ENCODE results near the gene PDE3A. TPM values are rescaled to one million over a fixed set of nuclear protein-coding genes. Genes with fewer than 3 reads are reported as not detected.

PDE3A gene
- total RNA-seq, 1 donor from 2014 or later, result 1.3 TPM

DNA sequence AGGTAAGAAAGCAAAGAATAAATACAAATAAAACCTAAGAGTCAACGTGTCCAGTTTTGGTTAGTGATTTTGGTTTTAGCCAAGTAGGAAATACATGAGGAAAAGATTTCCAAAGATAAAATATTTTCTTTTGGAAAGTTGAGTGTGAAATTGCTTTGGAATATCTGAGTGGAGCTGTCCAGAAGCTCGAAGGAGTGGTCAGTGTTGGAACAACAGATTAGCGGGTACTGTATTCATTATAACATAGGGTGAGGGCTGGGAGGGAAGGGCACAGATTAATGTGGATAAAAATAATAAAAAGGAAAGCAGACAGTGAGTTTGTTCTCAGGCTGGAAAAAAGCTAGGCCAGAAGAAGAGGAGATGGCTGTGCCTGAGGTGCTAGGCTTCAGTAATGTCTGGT lies 225.3 kb downstream of the PDE3A start:
- Mint-ChIP-seq H3K9me3 (ENCODE audit: unreplicated experiment) (peaks cover 3% of the 10 kb centered on the region), H3K27me3 (ENCODE audit: unreplicated experiment) (peaks cover 2% of the 10 kb centered on the region), H3K4me3 (ENCODE audit: unreplicated experiment) (no peak overlapping the region), H3K36me3 (ENCODE audit: unreplicated experiment) (no peaks in the 10 kb centered on the region), H3K4me1 (ENCODE audit: low read depth, unreplicated experiment) (peaks cover 42% of the 10 kb centered on the region), H3K27ac (ENCODE audit: unreplicated experiment) (peak overlapping the region; percentile 24)
- DNase-seq, result no peak
- TF ChIP-seq, protein P1, sequence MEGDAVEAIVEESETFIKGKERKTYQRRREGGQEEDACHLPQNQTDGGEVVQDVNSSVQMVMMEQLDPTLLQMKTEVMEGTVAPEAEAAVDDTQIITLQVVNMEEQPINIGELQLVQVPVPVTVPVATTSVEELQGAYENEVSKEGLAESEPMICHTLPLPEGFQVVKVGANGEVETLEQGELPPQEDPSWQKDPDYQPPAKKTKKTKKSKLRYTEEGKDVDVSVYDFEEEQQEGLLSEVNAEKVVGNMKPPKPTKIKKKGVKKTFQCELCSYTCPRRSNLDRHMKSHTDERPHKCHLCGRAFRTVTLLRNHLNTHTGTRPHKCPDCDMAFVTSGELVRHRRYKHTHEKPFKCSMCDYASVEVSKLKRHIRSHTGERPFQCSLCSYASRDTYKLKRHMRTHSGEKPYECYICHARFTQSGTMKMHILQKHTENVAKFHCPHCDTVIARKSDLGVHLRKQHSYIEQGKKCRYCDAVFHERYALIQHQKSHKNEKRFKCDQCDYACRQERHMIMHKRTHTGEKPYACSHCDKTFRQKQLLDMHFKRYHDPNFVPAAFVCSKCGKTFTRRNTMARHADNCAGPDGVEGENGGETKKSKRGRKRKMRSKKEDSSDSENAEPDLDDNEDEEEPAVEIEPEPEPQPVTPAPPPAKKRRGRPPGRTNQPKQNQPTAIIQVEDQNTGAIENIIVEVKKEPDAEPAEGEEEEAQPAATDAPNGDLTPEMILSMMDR (IDR thresholded peaks at IDR 0.05; ENCODE audit: partially characterized antibody, unreplicated experiment), result no peak

DNA sequence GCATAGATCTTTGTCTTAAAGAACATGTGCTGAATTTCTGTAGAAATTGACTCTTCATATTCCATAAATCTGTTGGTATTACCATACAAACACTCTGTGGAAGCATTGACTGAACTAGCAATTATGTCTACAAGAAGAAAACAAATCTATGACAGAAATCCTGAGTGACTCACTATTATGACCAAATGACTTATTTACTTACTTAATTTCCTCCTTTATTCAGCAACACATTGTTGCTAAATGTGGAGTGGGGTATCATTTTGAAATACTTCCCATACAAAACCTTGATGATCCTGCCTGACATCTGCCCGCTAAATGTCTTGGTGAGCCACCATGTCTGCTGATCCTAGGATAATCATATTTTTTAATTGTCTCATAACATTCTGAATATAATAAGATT lies 227.7 kb downstream of the PDE3A start:
- Mint-ChIP-seq H3K27me3 (ENCODE audit: unreplicated experiment) (peaks cover 2% of the 10 kb centered on the region), H3K9me3 (ENCODE audit: unreplicated experiment) (no peaks in the 10 kb centered on the region), H3K4me3 (ENCODE audit: unreplicated experiment) (no peak overlapping the region), H3K36me3 (ENCODE audit: unreplicated experiment) (no peaks in the 10 kb centered on the region), H3K4me1 (ENCODE audit: low read depth, unreplicated experiment) (peaks cover 25% of the 10 kb centered on the region), H3K27ac (ENCODE audit: unreplicated experiment) (no peak overlapping the region)
- TF ChIP-seq, protein P1 (IDR thresholded peaks at IDR 0.05; ENCODE audit: partially characterized antibody, unreplicated experiment), result no peak
- DNase-seq, result no peak

- H3K4me3 Mint-ChIP-seq (ENCODE audit: unreplicated experiment), result no peak overlapping the region
- DNase-seq, result no peak
- no peaks in the 10 kb centered on the region for H3K27me3 Mint-ChIP-seq (ENCODE audit: unreplicated experiment)
- H3K9me3 Mint-ChIP-seq (ENCODE audit: unreplicated experiment), result no peaks in the 10 kb centered on the region
- peaks cover 3% of the 10 kb centered on the region for H3K4me1 Mint-ChIP-seq (ENCODE audit: low read depth, unreplicated experiment)
- no peak overlapping the region for H3K27ac Mint-ChIP-seq (ENCODE audit: unreplicated experiment)
- no peaks in the 10 kb centered on the region for H3K36me3 Mint-ChIP-seq (ENCODE audit: unreplicated experiment)
- TF ChIP-seq, protein P1 (IDR thresholded peaks at IDR 0.05; ENCODE audit: partially characterized antibody, unreplicated experiment), result no peak
Observed at GRCh38 chr12:20599757-20600156, 231.4 kb downstream of the PDE3A start.

GRCh38 chr12:20601668-20602280 lies 233.4 kb downstream of the PDE3A start:
- Mint-ChIP-seq H3K4me1 (ENCODE audit: low read depth, unreplicated experiment) (peaks cover 3% of the 10 kb centered on the region), H3K9me3 (ENCODE audit: unreplicated experiment) (no peaks in the 10 kb centered on the region), H3K27me3 (ENCODE audit: unreplicated experiment) (no peaks in the 10 kb centered on the region), H3K27ac (ENCODE audit: unreplicated experiment) (no peak overlapping the region), H3K36me3 (ENCODE audit: unreplicated experiment) (no peaks in the 10 kb centered on the region), H3K4me3 (ENCODE audit: unreplicated experiment) (no peak overlapping the region)
- TF ChIP-seq, protein P1 (IDR thresholded peaks at IDR 0.05; ENCODE audit: partially characterized antibody, unreplicated experiment), result no peak
- DNase-seq, result no peak

DNA sequence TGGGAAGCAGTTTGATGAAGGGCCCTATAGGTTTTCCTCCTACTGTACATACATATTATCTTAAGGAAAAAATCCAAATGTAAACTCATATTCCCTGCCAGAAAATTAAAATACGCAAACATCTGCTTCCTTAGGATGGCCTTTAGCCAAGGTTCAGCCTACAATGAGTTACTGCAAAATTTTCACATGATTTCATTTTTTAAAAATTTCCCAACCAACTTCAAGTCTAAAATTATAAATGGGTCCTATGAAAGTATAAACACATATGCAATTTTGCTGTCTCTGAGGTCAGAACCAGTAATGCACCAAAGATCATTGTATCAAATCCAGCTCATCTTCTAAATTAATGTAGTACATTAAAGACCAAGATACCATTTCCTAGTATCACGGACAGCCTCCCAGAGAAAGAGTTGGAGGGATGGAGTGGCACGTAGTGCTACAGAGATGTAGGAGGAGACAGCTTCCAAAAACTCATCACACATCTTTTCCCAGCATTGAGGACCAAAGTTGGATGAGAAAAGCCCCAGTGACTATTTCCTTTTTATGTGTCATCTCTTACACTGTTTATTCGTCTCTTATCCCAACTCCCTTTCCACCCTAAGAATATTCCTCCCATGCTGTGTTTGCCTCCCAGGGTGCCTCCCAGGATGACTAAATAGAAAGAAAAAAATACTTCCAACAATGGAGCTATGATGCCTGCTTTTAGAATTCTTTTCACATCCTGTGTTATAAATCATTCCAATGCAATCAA lies 234.5 kb downstream of the PDE3A start:
- H3K4me1 Mint-ChIP-seq (ENCODE audit: low read depth, unreplicated experiment), result peaks cover 3% of the 10 kb centered on the region
- no peaks in the 10 kb centered on the region for H3K9me3 Mint-ChIP-seq (ENCODE audit: unreplicated experiment)
- TF ChIP-seq, protein P1 (IDR thresholded peaks at IDR 0.05; ENCODE audit: partially characterized antibody, unreplicated experiment), result no peak
- no peak overlapping the region for H3K4me3 Mint-ChIP-seq (ENCODE audit: unreplicated experiment)
- no peak for DNase-seq
- no peak overlapping the region for H3K27ac Mint-ChIP-seq (ENCODE audit: unreplicated experiment)
- H3K36me3 Mint-ChIP-seq (ENCODE audit: unreplicated experiment), result no peaks in the 10 kb centered on the region
- no peaks in the 10 kb centered on the region for H3K27me3 Mint-ChIP-seq (ENCODE audit: unreplicated experiment)

Data from glutamatergic neuron (in vitro differentiated cells).